LNCaP clone FGC (cell line): ENCODE results near the gene PMFBP1.

Experiments
- DNase-seq: peaks from one replicate; pipeline ENCODE4 v3.0.0-alpha.2; 2011; ENCODE audit warnings: low read depth
- H3K4me3 ChIP-seq: 2 replicates; pipeline ENCODE4 v1.5.1; 2011; ENCODE audit warnings: mild to moderate bottlenecking, low read depth, low read length, control low read depth
- CTCF ChIP-seq: IDR thresholded peaks from 2 replicates; pipeline ENCODE4 v1.5.1; 2012; ENCODE audit warnings: mild to moderate bottlenecking; ENCODE audit not compliant: control insufficient read depth, insufficient read depth; ENCODE audit errors: extremely low read depth

PMFBP1 gene

GRCh38 chr16:72189865-72190371, 18.0 kb upstream of the PMFBP1 start:
- TF ChIP-seq CTCF = no peak
- no peak overlapping the region for H3K4me3 ChIP-seq
- DNase-seq = no peak

GRCh38 chr16:72188541-72188940, 16.6 kb upstream of the PMFBP1 start:
- DNase-seq = peak; percentile 89
- no peak overlapping the region for H3K4me3 ChIP-seq
- no peak for TF ChIP-seq CTCF

GRCh38 chr16:72187551-72187950, 15.6 kb upstream of the PMFBP1 start:
- no peak overlapping the region for H3K4me3 ChIP-seq
- DNase-seq = no peak
- no peak for TF ChIP-seq CTCF

GRCh38 chr16:72182976-72183375, 11.0 kb upstream of the PMFBP1 start:
- TF ChIP-seq CTCF = no peak
- DNase-seq = no peak
- H3K4me3 ChIP-seq = no peak overlapping the region

GRCh38 chr16:72179204-72179970, 7.4 kb upstream of the PMFBP1 start:
- TF ChIP-seq CTCF = no peak
- DNase-seq = no peak
- no peak overlapping the region for H3K4me3 ChIP-seq

- H3K4me3 ChIP-seq = no peak overlapping the region
- DNase-seq = no peak
- no peak for TF ChIP-seq CTCF
Measured at GRCh38 chr16:72174726-72175125, 2.8 kb upstream of the PMFBP1 start.

GRCh38 chr16:72173997-72174396, 2.0 kb upstream of the PMFBP1 start:
- H3K4me3 ChIP-seq = no peak overlapping the region
- no peak for DNase-seq
- TF ChIP-seq CTCF = no peak
